22Rv1 (cell line): ENCODE data around the gene EPHB1.

Experiments used
- CTCF ChIP-seq: fragments of 450-650 bp; IDR thresholded peaks from 2 replicates; pipeline ENCODE4 v1.5.1; 2017; ENCODE audit warnings: mild to moderate bottlenecking
- ZFX ChIP-seq: fragments of 450-650 bp; IDR thresholded peaks from 2 replicates; pipeline ENCODE4 v1.6.1; 2017; ENCODE audit warnings: antibody characterized with exemption, borderline replicate concordance

GRCh38 chr3:135249186-135249585 lies 454.1 kb downstream of the EPHB1 start:
- TF ChIP-seq ZFX (no peak), CTCF (no peak)
